ENCODE results near the gene FRRS1L.

FRRS1L gene

DNA sequence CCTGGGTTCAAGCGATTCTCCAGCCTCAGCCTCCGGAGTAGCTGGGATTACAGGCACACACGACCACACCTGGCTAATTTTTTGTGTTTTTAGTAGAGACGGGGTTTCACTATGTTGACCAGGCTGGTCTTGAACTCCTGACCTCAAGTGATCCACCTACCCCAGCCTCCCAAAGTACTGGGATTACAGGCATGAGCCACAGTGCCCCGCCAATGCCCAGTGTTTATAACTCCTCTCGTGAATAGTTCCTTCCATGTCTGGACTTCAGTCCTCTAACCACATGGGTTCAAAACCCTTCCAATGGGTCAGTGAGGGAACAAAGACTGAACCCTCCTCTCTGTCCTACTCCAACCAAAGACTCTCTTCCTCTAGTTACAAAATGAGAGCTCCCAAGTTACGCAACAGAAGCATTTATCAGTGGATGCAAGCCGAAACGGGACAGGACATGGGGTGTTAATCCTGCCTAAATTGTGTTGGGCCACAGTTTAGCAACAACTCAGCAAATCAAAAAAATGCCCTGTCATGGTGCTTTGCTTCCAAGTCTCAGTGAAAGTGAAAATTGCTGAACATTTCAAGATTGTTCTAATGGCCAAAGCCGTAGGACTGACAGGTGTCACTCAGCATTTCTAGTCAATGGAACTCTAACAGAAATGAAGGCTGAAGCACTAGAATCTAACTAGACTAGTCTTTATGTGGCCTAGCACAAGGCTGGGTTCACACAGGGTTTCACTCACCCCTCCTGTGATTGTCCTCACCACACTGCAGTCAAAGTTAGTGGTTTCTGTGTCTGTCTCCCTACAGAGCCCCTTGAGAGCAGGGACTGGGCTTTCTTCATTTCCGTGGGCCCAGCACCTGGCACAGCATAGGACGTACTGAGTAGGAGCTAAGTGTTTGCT is 44.1 kb downstream of the FRRS1L start:
- no peak overlapping the region for H3K4me3 ChIP-seq (ENCODE audit: low read depth, low read length)
- TF ChIP-seq, protein P1, sequence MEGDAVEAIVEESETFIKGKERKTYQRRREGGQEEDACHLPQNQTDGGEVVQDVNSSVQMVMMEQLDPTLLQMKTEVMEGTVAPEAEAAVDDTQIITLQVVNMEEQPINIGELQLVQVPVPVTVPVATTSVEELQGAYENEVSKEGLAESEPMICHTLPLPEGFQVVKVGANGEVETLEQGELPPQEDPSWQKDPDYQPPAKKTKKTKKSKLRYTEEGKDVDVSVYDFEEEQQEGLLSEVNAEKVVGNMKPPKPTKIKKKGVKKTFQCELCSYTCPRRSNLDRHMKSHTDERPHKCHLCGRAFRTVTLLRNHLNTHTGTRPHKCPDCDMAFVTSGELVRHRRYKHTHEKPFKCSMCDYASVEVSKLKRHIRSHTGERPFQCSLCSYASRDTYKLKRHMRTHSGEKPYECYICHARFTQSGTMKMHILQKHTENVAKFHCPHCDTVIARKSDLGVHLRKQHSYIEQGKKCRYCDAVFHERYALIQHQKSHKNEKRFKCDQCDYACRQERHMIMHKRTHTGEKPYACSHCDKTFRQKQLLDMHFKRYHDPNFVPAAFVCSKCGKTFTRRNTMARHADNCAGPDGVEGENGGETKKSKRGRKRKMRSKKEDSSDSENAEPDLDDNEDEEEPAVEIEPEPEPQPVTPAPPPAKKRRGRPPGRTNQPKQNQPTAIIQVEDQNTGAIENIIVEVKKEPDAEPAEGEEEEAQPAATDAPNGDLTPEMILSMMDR (IDR thresholded peaks at IDR 0.05; ENCODE audit: low read depth, low read length, missing control alignments) = no peak
- no peak for DNase-seq (ENCODE audit: low read depth)

DNA sequence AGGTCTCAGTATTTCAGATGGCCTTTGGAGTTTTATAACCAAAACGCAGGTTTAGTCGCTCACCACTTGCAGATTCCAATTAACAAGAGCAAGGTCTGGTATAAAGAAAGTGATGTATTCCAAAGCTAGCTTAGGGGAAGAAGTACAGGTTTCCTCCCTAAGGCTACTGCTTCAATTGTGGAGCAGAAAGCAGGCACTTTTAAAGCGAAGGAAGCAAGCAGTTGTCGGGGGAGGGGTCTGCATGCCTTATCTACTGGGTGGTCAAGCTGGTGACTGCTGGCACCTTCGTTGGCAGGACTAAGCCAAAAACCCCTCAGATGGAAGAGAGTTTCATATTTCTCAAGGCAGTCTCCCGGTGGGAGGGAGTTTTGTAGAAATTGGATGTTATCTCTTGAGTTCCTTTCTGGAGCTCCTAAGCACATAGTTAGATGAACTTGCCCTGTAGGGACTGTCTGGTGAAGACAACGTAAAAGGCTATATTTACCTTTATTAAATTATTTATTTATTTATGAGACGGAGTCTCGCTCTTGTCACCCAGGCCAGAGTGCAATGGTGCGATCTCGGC is 45.7 kb downstream of the FRRS1L start:
- TF ChIP-seq, protein P1 (IDR thresholded peaks at IDR 0.05; ENCODE audit: low read depth, low read length, missing control alignments) = no peak
- DNase-seq (ENCODE audit: low read depth) = no peak
- H3K4me3 ChIP-seq (ENCODE audit: low read depth, low read length) = no peak overlapping the region

DNA sequence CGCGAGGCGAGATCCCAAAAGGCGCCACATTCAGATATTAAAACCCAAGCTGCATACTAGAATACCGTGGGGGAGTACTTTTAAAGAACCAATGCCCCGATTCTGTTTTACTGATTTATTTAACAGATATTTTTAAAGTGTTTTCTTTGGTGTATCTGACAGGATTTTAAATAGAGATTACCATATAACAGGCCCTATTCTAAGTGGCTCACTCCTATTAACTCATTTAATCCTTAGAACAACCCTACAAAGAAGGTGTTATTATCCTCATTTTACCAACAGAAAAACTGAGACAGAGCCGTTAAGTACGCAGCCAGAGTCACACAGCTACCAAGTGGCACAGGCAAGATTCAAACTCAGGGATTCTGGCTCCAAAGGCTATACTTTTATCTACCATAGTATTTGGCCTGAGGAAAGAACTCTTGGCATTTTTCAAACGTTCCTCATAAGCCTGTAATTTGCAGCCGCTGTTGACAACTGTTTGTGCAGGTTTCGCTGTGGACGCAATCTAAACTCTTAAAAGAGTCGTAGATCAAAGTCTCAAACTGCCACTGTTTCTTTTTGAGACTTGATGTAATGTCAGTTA is 46.8 kb downstream of the FRRS1L start:
- TF ChIP-seq, protein P1 (IDR thresholded peaks at IDR 0.05; ENCODE audit: low read depth, low read length, missing control alignments) = no peak
- H3K4me3 ChIP-seq (ENCODE audit: low read depth, low read length) = no peak overlapping the region; the same call in 1 of the 2 replicates
- DNase-seq (ENCODE audit: low read depth) = no peak

DNA sequence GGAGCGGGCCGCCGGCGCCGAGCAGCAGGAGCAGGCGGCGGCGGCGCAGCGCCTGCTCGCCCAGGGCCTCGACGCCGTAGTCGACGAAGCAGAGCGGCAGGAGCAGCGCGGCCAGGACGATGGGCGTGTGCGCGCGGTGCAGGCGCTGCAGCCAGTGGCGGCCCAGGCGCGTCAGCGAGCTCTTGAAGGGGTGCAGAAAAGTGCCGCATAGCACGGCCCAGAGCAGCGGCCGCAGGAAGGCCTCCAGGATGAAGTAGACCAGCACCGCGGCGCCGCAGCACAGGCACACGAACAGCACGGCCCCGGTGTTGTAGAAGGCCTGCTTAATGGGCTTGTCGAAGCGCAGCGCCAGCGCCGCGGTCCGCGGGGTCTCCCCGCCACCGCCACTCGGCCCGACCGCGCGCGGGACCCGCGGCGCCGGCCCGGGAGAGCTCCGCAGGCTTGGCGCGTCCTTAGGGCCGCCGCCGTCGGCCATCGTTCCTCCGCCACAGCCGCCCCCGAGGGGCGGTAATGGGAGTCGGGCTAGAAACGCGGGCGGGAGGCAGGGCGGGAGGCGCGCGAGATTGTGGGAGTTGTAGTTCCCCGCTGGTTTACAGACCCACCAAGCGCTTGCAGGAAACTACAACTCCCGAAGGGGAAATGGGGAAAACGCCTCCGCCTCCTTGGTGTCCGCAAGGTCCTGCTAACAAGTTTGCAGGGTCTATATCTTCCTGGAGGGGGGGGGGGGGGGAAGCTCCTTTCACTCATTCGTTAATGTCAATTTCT is 47.4 kb downstream of the FRRS1L start, which contains the start of gene TMEM245:
Gene TMEM245, minus strand, starts transcription at position 509 of the 765 bp plus-strand sequence. Its CDS starts 34 bp downstream, at position 475.
- TF ChIP-seq, protein P1 (IDR thresholded peaks at IDR 0.05; ENCODE audit: low read depth, low read length, missing control alignments) = no peak
- peak within 1 kb of the TSS; percentile 93 for H3K4me3 ChIP-seq (ENCODE audit: low read depth, low read length)
- DNase-seq (ENCODE audit: low read depth) = peak; percentile 99

DNA sequence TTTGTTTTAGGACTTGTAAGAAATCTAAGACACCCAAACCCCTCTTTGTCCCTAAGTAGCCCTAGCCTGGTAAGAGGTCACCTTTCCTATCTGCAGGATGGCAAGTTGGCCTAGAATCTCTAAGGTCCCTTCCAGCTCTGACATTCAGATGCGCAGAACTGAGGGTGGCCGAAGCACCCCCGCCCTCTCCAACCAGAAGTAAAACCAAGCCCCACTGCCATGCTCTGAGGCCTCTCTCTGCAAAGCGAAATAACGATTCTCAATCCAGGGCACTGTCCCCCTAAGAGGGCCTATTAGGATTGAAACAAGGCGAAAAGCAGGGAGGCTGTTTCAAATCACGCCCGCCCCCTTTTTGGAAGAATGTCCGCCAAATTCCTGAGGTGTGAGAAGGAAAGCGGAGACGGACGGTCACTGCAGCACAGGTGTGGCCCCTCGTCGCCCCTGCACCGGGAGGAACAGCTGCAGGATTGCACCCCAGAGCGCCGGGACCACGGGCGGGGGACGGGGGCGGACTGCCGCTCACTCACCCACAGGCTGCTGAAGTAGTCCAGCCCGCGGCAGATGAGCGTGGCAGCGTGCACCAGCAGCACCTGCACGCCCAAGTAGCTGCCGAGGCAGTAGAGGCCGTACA is 48.1 kb downstream of the FRRS1L start:
- TF ChIP-seq, protein P1 (IDR thresholded peaks at IDR 0.05; ENCODE audit: low read depth, low read length, missing control alignments) = no peak
- no peak for DNase-seq (ENCODE audit: low read depth)
- peak overlapping the region; percentile 93 for H3K4me3 ChIP-seq (ENCODE audit: low read depth, low read length)
